Vagina (tissue), 2 donors: ENCODE results near the gene MAPRE2.

Experiments
- POLR2AphosphoS5 ChIP-seq, 2 donors: sonication (generic); formaldehyde crosslinking; IDR thresholded peaks; one replicate each; pipeline ENCODE4 v1.9.0; 2017; ENCODE audit warnings: antibody characterized with exemption in 2 of 2, mild to moderate bottlenecking in 2 of 2, low read depth in 1 of 2; ENCODE audit not compliant: insufficient read depth in 1 of 2
- TF ChIP-seq, protein P1 (sequence below), 3 experiments: fragments of 450-650 bp in 2 of 3; fragments of 200-600 bp in 1 of 3; sonication (generic) in 1 of 3; IDR thresholded peaks; one replicate each; pipeline ENCODE4 v1.5.1; 2017 to 2019; ENCODE audit warnings: antibody characterized with exemption in 3 of 3, mild to moderate bottlenecking in 2 of 3, moderate library complexity in 2 of 3

DNA sequence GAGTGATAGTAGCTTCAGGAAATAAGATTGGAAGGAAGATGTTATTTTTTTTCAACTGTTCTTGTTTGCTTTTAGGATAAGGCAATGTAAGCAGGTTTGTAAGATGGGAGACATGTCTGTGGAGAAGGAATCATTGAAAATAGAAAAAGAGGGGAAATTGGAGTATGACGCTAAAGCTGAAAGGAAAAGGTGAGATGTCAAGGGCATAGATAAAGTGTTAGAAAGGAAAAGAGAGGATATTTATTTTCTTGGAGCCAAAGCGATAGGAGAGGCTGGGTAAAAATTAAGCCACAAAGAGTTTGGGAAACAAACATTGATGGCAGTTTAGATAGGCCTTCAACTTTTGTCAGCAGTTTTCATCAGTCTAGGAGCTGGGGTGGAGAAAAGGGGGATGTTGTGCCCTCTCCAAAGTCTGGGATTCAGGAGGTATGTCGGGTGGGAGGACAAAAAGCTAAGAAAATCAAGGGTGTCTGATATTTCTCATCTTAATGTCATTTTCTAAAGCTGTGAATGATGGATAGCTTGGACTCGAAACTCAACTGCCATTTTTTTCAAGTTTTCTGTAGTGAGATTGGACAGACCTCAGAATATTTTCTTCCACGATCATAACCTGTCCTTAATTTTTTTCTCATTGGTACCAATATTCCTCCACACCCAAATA lies 63.3 kb downstream of the MAPRE2 start:
- TF ChIP-seq, protein P1, sequence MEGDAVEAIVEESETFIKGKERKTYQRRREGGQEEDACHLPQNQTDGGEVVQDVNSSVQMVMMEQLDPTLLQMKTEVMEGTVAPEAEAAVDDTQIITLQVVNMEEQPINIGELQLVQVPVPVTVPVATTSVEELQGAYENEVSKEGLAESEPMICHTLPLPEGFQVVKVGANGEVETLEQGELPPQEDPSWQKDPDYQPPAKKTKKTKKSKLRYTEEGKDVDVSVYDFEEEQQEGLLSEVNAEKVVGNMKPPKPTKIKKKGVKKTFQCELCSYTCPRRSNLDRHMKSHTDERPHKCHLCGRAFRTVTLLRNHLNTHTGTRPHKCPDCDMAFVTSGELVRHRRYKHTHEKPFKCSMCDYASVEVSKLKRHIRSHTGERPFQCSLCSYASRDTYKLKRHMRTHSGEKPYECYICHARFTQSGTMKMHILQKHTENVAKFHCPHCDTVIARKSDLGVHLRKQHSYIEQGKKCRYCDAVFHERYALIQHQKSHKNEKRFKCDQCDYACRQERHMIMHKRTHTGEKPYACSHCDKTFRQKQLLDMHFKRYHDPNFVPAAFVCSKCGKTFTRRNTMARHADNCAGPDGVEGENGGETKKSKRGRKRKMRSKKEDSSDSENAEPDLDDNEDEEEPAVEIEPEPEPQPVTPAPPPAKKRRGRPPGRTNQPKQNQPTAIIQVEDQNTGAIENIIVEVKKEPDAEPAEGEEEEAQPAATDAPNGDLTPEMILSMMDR (IDR thresholded peaks at IDR 0.05), result no peak
- no peak for TF ChIP-seq POLR2AphosphoS5 (IDR thresholded peaks at IDR 0.05; ENCODE audit: insufficient read depth in 1 of 2, low read depth in 1 of 2)
